ENCODE results near the gene ADAMTSL1.

Gene ADAMTSL1

GRCh38 chr9:18688581-18689565 lies 214.9 kb downstream of the ADAMTSL1 start:
- no peak for TF ChIP-seq EZH2phosphoT487 (IDR thresholded peaks at IDR 0.05; ENCODE audit: low read depth)
- no peak for TF ChIP-seq CTCF (IDR thresholded peaks at IDR 0.05; ENCODE audit: low read depth, low read length)
- H3K36me3 ChIP-seq (replicated peaks; ENCODE audit: low read depth, low read length): peaks cover 3% of the 10 kb centered on the region
- H3K4me2 ChIP-seq (ENCODE audit: low read length): peak overlapping the region; percentile 35
- peak overlapping the region; percentile 62 for H2AFZ ChIP-seq (ENCODE audit: low read depth, low read length)
- no peaks in the 10 kb centered on the region for H3K79me2 ChIP-seq (ENCODE audit: low read length)
- 0 out of 2 replicates have a peak, but pooled peaks cover 8% of the 10 kb centered on the region for H3K9me3 ChIP-seq (ENCODE audit: insufficient read depth, low read length)
- peaks cover 55% of the 10 kb centered on the region for H3K4me1 ChIP-seq (ENCODE audit: low read length)
- no peaks in the 10 kb centered on the region for H3K27me3 ChIP-seq (ENCODE audit: low read depth, low read length)
- H3K27ac ChIP-seq (ENCODE audit: low read length): peak overlapping the region; percentile 71
- H3K9ac ChIP-seq (ENCODE audit: low read length): no peak overlapping the region
- no peaks in the 10 kb centered on the region for H4K20me1 ChIP-seq (ENCODE audit: insufficient read depth, low read length)
- no peak overlapping the region for H3K4me3 ChIP-seq (ENCODE audit: low read length)

- TF ChIP-seq CTCF (IDR thresholded peaks at IDR 0.05; ENCODE audit: low read depth, low read length) (no peak), EZH2phosphoT487 (IDR thresholded peaks at IDR 0.05; ENCODE audit: low read depth) (no peak)
- Histone ChIP-seq H2AFZ (ENCODE audit: low read depth, low read length) (no peak overlapping the region), H3K79me2 (ENCODE audit: low read length) (no peaks in the 10 kb centered on the region), H3K36me3 (replicated peaks; ENCODE audit: low read depth, low read length) (peaks cover 5% of the 10 kb centered on the region), H3K27ac (ENCODE audit: low read length) (peak overlapping the region; percentile 71), H3K4me2 (ENCODE audit: low read length) (peak overlapping the region; percentile 35), H4K20me1 (ENCODE audit: insufficient read depth, low read length) (no peaks in the 10 kb centered on the region), H3K4me1 (ENCODE audit: low read length) (peaks cover 60% of the 10 kb centered on the region), H3K9ac (ENCODE audit: low read length) (no peak overlapping the region), H3K27me3 (ENCODE audit: low read depth, low read length) (no peaks in the 10 kb centered on the region), H3K9me3 (ENCODE audit: insufficient read depth, low read length) (peaks cover 12% of the 10 kb centered on the region; the same call in 1 of the 2 replicates), H3K4me3 (ENCODE audit: low read length) (no peak overlapping the region)
Measured at GRCh38 chr9:18689921-18690320, 216.0 kb downstream of the ADAMTSL1 start.

- Histone ChIP-seq H3K27me3 (ENCODE audit: low read depth, low read length) (no peaks in the 10 kb centered on the region), H3K27ac (ENCODE audit: low read length) (peak overlapping the region; percentile 45), H4K20me1 (ENCODE audit: insufficient read depth, low read length) (no peaks in the 10 kb centered on the region), H3K36me3 (replicated peaks; ENCODE audit: low read depth, low read length) (peaks cover 6% of the 10 kb centered on the region), H3K4me1 (ENCODE audit: low read length) (peaks cover 70% of the 10 kb centered on the region), H3K4me3 (ENCODE audit: low read length) (peak overlapping the region; percentile 12), H3K79me2 (ENCODE audit: low read length) (no peaks in the 10 kb centered on the region), H2AFZ (ENCODE audit: low read depth, low read length) (peak overlapping the region; percentile 50), H3K4me2 (ENCODE audit: low read length) (peak overlapping the region; percentile 54), H3K9me3 (ENCODE audit: insufficient read depth, low read length) (peaks cover 15% of the 10 kb centered on the region; the same call in 1 of the 2 replicates), H3K9ac (ENCODE audit: low read length) (0 out of 2 replicates have a peak overlapping the region, but pooled peaks have one; percentile 12)
- TF ChIP-seq EZH2phosphoT487 (IDR thresholded peaks at IDR 0.05; ENCODE audit: low read depth) (no peak), CTCF (IDR thresholded peaks at IDR 0.05; ENCODE audit: low read depth, low read length) (no peak)
Measured at GRCh38 chr9:18692268-18692667, 218.3 kb downstream of the ADAMTSL1 start.

GRCh38 chr9:18692962-18693361 lies 219.0 kb downstream of the ADAMTSL1 start:
- Histone ChIP-seq H2AFZ (ENCODE audit: low read depth, low read length) (no peak overlapping the region), H3K4me2 (ENCODE audit: low read length) (peak overlapping the region; percentile 54; the same call in 1 of the 2 replicates), H3K27ac (ENCODE audit: low read length) (no peak overlapping the region; the same call in 1 of the 2 replicates), H3K4me3 (ENCODE audit: low read length) (no peak overlapping the region), H4K20me1 (ENCODE audit: insufficient read depth, low read length) (no peaks in the 10 kb centered on the region), H3K36me3 (replicated peaks; ENCODE audit: low read depth, low read length) (peaks cover 6% of the 10 kb centered on the region), H3K79me2 (ENCODE audit: low read length) (no peaks in the 10 kb centered on the region), H3K9ac (ENCODE audit: low read length) (no peak overlapping the region), H3K9me3 (ENCODE audit: insufficient read depth, low read length) (peaks cover 17% of the 10 kb centered on the region; the same call in 1 of the 2 replicates), H3K4me1 (ENCODE audit: low read length) (peaks cover 65% of the 10 kb centered on the region), H3K27me3 (ENCODE audit: low read depth, low read length) (no peaks in the 10 kb centered on the region)
- TF ChIP-seq CTCF (IDR thresholded peaks at IDR 0.05; ENCODE audit: low read depth, low read length) (no peak), EZH2phosphoT487 (IDR thresholded peaks at IDR 0.05; ENCODE audit: low read depth) (no peak)

Data from OCI-LY3 (cell line).